WTC11 (cell line): ENCODE data around the gene MEN1. TPM values are rescaled to one million over a fixed set of nuclear protein-coding genes. Genes with fewer than 3 reads are reported as not detected.

Experiments used
- ATAC-seq: fragments of 200-7000 bp; cut with Tn5 transposase; 2 replicates; pipeline ENCODE4 v1.10.0; 2021; ENCODE audit warnings: mild to moderate bottlenecking, moderate library complexity
- CTCF ChIA-PET: fragments of 300-600 bp; sonication (Branson Sonifier 250); formaldehyde crosslinking; loops from one replicate; lab custom pipeline; 2021; ENCODE audit warnings: antibody characterized with exemption; lab: Charles Lee
- POLR2A ChIA-PET: fragments of 350-600 bp; sonication (Branson Sonifier 250); formaldehyde crosslinking; loops from one replicate; lab custom pipeline; 2021; ENCODE audit warnings: antibody characterized with exemption; lab: Charles Lee
- DNase-seq: peaks from one replicate; pipeline ENCODE4 v3.0.0; 2021; ENCODE audit warnings: low spot score
- H3K27ac Mint-ChIP-seq: 2 replicates; pipeline ENCODE4 v1.8.0; 2021; ENCODE audit warnings: mixed read lengths
- H3K27me3 Mint-ChIP-seq: 2 replicates; pipeline ENCODE4 v1.8.0; 2021; ENCODE audit warnings: low read depth, mild to moderate bottlenecking, moderate library complexity, mixed read lengths
- H3K36me3 Mint-ChIP-seq: 2 replicates; pipeline ENCODE4 v1.8.0; 2021; ENCODE audit warnings: mixed read lengths
- H3K4me1 Mint-ChIP-seq: 2 replicates; pipeline ENCODE4 v1.8.0; 2022; ENCODE audit warnings: mixed read lengths
- H3K4me3 Mint-ChIP-seq: 2 replicates; pipeline ENCODE4 v1.8.0; 2021; ENCODE audit warnings: mild to moderate bottlenecking, moderate library complexity, mixed read lengths
- H3K9me3 Mint-ChIP-seq: 2 replicates; pipeline ENCODE4 v1.8.0; 2021; ENCODE audit warnings: mixed read lengths
- ATF3 ChIP-seq: sonication (generic); formaldehyde crosslinking; conservative IDR thresholded peaks from 2 replicates; pipeline ENCODE4 v1.8.1; 2022; ENCODE audit warnings: mild to moderate bottlenecking, missing genetic modification reagents
- ATF6 ChIP-seq: sonication (generic); formaldehyde crosslinking; IDR thresholded peaks from 2 replicates; pipeline ENCODE4 v1.8.1; 2023; ENCODE audit warnings: mild to moderate bottlenecking, missing genetic modification reagents
- E2F5 ChIP-seq: sonication (generic); formaldehyde crosslinking; IDR thresholded peaks from 2 replicates; pipeline ENCODE4 v1.8.1; 2022; ENCODE audit warnings: mild to moderate bottlenecking, moderate library complexity, missing genetic modification reagents
- ETV6 ChIP-seq: sonication (generic); formaldehyde crosslinking; IDR thresholded peaks from 2 replicates; pipeline ENCODE4 v1.8.1; 2022; ENCODE audit warnings: mild to moderate bottlenecking, missing genetic modification reagents
- FOXK1 ChIP-seq: sonication (generic); formaldehyde crosslinking; IDR thresholded peaks from 2 replicates; pipeline ENCODE4 v1.8.0; 2022; ENCODE audit warnings: mild to moderate bottlenecking, moderate library complexity, missing genetic modification reagents
- GRHL2 ChIP-seq: fragments of 250-450 bp; sonication (Bioruptor Pico); IDR thresholded peaks from 2 replicates; pipeline ENCODE4 v1.8.0; 2022; ENCODE audit warnings: mild to moderate bottlenecking, moderate library complexity; ENCODE audit not compliant: insufficient replicate concordance, severe bottlenecking
- GTF2I ChIP-seq: fragments of 250-450 bp; sonication (Bioruptor Pico); conservative IDR thresholded peaks from 2 replicates; pipeline ENCODE4 v1.4.0; 2021; ENCODE audit warnings: mild to moderate bottlenecking
- IRF2 ChIP-seq: sonication (generic); formaldehyde crosslinking; IDR thresholded peaks from 2 replicates; pipeline ENCODE4 v1.8.0; 2022; ENCODE audit warnings: low read depth, missing genetic modification reagents, borderline replicate concordance
- JAZF1 ChIP-seq: fragments of 250-450 bp; sonication (Bioruptor Pico); IDR thresholded peaks from 2 replicates; pipeline ENCODE4 v1.9.0; 2021; ENCODE audit warnings: moderate library complexity, mild to moderate bottlenecking, inconsistent platforms
- JUN ChIP-seq: sonication (generic); formaldehyde crosslinking; IDR thresholded peaks from 2 replicates; pipeline ENCODE4 v1.8.0; 2023; ENCODE audit warnings: mild to moderate bottlenecking, missing genetic modification reagents
- KAT7 ChIP-seq: sonication (generic); formaldehyde crosslinking; IDR thresholded peaks from 2 replicates; pipeline ENCODE4 v1.8.1; 2023; ENCODE audit warnings: missing genetic modification reagents, mild to moderate bottlenecking, borderline replicate concordance
- MYBL2 ChIP-seq: sonication (generic); formaldehyde crosslinking; IDR thresholded peaks from 2 replicates; pipeline ENCODE4 v1.8.1; 2023; ENCODE audit warnings: mild to moderate bottlenecking, moderate library complexity, missing genetic modification reagents
- NFATC4 ChIP-seq: fragments of 250-450 bp; sonication (Bioruptor Pico); IDR thresholded peaks from 2 replicates; pipeline ENCODE4 v1.9.0; 2021; ENCODE audit warnings: mild to moderate bottlenecking
- NFYB ChIP-seq: sonication (generic); formaldehyde crosslinking; conservative IDR thresholded peaks from 2 replicates; pipeline ENCODE4 v1.8.0; 2022; ENCODE audit warnings: low read depth, missing genetic modification reagents
- NR1H2 ChIP-seq: sonication (generic); formaldehyde crosslinking; IDR thresholded peaks from 2 replicates; pipeline ENCODE4 v1.9.0; 2021; ENCODE audit warnings: mild to moderate bottlenecking, moderate library complexity, missing genetic modification reagents
- NR2C2 ChIP-seq: sonication (generic); formaldehyde crosslinking; IDR thresholded peaks from 2 replicates; pipeline ENCODE4 v1.8.0; 2022; ENCODE audit warnings: mild to moderate bottlenecking, missing genetic modification reagents
- OVOL2 ChIP-seq: fragments of 250-450 bp; sonication (Bioruptor Pico); IDR thresholded peaks from 2 replicates; pipeline ENCODE4 v1.9.0; 2021; ENCODE audit warnings: mild to moderate bottlenecking, borderline replicate concordance
- PRDM15 ChIP-seq: sonication (generic); formaldehyde crosslinking; IDR thresholded peaks from 2 replicates; pipeline ENCODE4 v1.8.0; 2022; ENCODE audit warnings: missing genetic modification reagents
- SP1 ChIP-seq: sonication (generic); formaldehyde crosslinking; conservative IDR thresholded peaks from 2 replicates; pipeline ENCODE4 v1.8.1; 2022; ENCODE audit warnings: missing genetic modification reagents
- TP53 ChIP-seq: sonication (generic); formaldehyde crosslinking; IDR thresholded peaks from 2 replicates; pipeline ENCODE4 v1.8.1; 2023; ENCODE audit warnings: mild to moderate bottlenecking, missing genetic modification reagents
- ZBTB21 ChIP-seq: sonication (generic); formaldehyde crosslinking; IDR thresholded peaks from 2 replicates; pipeline ENCODE4 v1.8.1; 2023; ENCODE audit warnings: mild to moderate bottlenecking, missing genetic modification reagents, borderline replicate concordance
- ZNF219 ChIP-seq: sonication (generic); formaldehyde crosslinking; IDR thresholded peaks from 2 replicates; pipeline ENCODE4 v1.8.0; 2023; ENCODE audit warnings: missing genetic modification reagents, mild to moderate bottlenecking, borderline replicate concordance
- ZNF416 ChIP-seq: fragments of 250-450 bp; sonication (Bioruptor Pico); IDR thresholded peaks from 2 replicates; pipeline ENCODE4 v1.9.0; 2021; ENCODE audit warnings: mild to moderate bottlenecking, inconsistent platforms
- ZNF425 ChIP-seq: fragments of 250-450 bp; sonication (Bioruptor Pico); conservative IDR thresholded peaks from 2 replicates; pipeline ENCODE4 v1.9.0; 2021; ENCODE audit warnings: mild to moderate bottlenecking
- total RNA-seq: library from RNA; stranded (reverse); gene quantifications from 3 replicates; pipeline ENCODE4 v1.2.3, GENCODE V29; 2021

Gene MEN1
- total RNA-seq, 1 experiment from 2014 or later = 47.1 TPM

GRCh38 chr11:64826062-64826461, 15.7 kb upstream of the MEN1 start:
- Mint-ChIP-seq H3K4me3 (no peak overlapping the region), H3K9me3 (no peaks in the 10 kb centered on the region), H3K36me3 (peaks cover 8% of the 10 kb centered on the region; the same call in 1 of the 2 replicates), H3K27me3 (no peaks in the 10 kb centered on the region), H3K27ac (no peak overlapping the region), H3K4me1 (no peaks in the 10 kb centered on the region)
- no peak for TF ChIP-seq ATF6 (CRISPR knock-in tag)
- TF ChIP-seq MYBL2 = no peak
- no peak for TF ChIP-seq FOXK1 (CRISPR knock-in tag)
- no peak for TF ChIP-seq NR1H2 (CRISPR knock-in tag)
- no peak for TF ChIP-seq NR2C2 (CRISPR knock-in tag)
- no peak for TF ChIP-seq ETV6 (CRISPR knock-in tag)
- no peak for TF ChIP-seq SP1 (CRISPR knock-in tag)
- TF ChIP-seq JAZF1 (CRISPR knock-in tag) = no peak
- TF ChIP-seq OVOL2 (CRISPR knock-in tag) = no peak
- TF ChIP-seq ZNF425 (CRISPR knock-in tag) = no peak
- no peak for TF ChIP-seq E2F5
- TF ChIP-seq GTF2I (CRISPR knock-in tag) = no peak
- no peak for TF ChIP-seq PRDM15
- no peak for TF ChIP-seq NFATC4 (CRISPR knock-in tag)
- TF ChIP-seq JUN (CRISPR knock-in tag) = no peak
- TF ChIP-seq NFYB (CRISPR knock-in tag) = no peak
- no peak for ATAC-seq
- ChIA-PET CTCF (interaction anchor here (1.0 to 1.8 kb wide), 4 partner anchors 22 to 38 kb away, joined by 3 to 5 read pairs (median 4); partner anchors contain the start of gene MAP4K2), POLR2A (no interaction called here)
- no peak for DNase-seq

- H3K4me3 Mint-ChIP-seq = no peak overlapping the region
- ATAC-seq (no peak), DNase-seq (no peak)
- ChIA-PET POLR2A (no interaction called here), CTCF (interaction anchor here (1.0 kb wide), 1 partner anchor 36 kb away, joined by 3 read pairs; no protein-coding TSS in a partner anchor)
- no peaks in the 10 kb centered on the region for H3K9me3 Mint-ChIP-seq
- peaks cover 5% of the 10 kb centered on the region; the same call in 1 of the 2 replicates for H3K36me3 Mint-ChIP-seq
- H3K4me1 Mint-ChIP-seq = no peaks in the 10 kb centered on the region
- peak overlapping the region; percentile 66 for H3K27ac Mint-ChIP-seq
- no peaks in the 10 kb centered on the region for H3K27me3 Mint-ChIP-seq
- TF ChIP-seq SP1 (CRISPR knock-in tag) = no peak
- no peak for TF ChIP-seq GRHL2
- TF ChIP-seq KAT7 (CRISPR knock-in tag) = no peak
- no peak for TF ChIP-seq ATF3
- no peak for TF ChIP-seq PRDM15
- no peak for TF ChIP-seq IRF2
- TF ChIP-seq ZBTB21 (CRISPR knock-in tag) = no peak
- no peak for TF ChIP-seq TP53 (CRISPR knock-in tag)
- no peak for TF ChIP-seq MYBL2
- no peak for TF ChIP-seq ZNF416 (CRISPR knock-in tag)
- no peak for TF ChIP-seq ZNF219 (CRISPR knock-in tag)
Measured at GRCh38 chr11:64823568-64824119, 13.3 kb upstream of the MEN1 start.
